GM12874 (cell line): ENCODE measurements around the gene MCC.

Experiments
- CTCF ChIP-seq: IDR thresholded peaks from 2 replicates; pipeline ENCODE4 v1.5.1; 2011; ENCODE audit warnings: low read depth, mild to moderate bottlenecking, control low read depth, low read length, moderate library complexity; ENCODE audit not compliant: insufficient read depth

The MCC gene

GRCh38 chr5:113091622-113092021, 396.6 kb downstream of the MCC start:
- TF ChIP-seq CTCF: no peak

- no peak for TF ChIP-seq CTCF
These were observed 397.7 kb downstream of the MCC start for GRCh38 chr5:113090336-113091106.

- no peak for TF ChIP-seq CTCF
These were observed 398.5 kb downstream of the MCC start for GRCh38 chr5:113089653-113090335.

- no peak for TF ChIP-seq CTCF
These were observed 400.2 kb downstream of the MCC start for GRCh38 chr5:113087976-113088514.

- TF ChIP-seq CTCF: no peak
These were observed 402.3 kb downstream of the MCC start for GRCh38 chr5:113085880-113086409.

- no peak for TF ChIP-seq CTCF
These were observed 403.2 kb downstream of the MCC start for GRCh38 chr5:113085084-113085414.

GRCh38 chr5:113084402-113085083, 403.7 kb downstream of the MCC start:
- no peak for TF ChIP-seq CTCF
